Measurements from ENCODE around the gene RLF.

RLF gene, protein sequence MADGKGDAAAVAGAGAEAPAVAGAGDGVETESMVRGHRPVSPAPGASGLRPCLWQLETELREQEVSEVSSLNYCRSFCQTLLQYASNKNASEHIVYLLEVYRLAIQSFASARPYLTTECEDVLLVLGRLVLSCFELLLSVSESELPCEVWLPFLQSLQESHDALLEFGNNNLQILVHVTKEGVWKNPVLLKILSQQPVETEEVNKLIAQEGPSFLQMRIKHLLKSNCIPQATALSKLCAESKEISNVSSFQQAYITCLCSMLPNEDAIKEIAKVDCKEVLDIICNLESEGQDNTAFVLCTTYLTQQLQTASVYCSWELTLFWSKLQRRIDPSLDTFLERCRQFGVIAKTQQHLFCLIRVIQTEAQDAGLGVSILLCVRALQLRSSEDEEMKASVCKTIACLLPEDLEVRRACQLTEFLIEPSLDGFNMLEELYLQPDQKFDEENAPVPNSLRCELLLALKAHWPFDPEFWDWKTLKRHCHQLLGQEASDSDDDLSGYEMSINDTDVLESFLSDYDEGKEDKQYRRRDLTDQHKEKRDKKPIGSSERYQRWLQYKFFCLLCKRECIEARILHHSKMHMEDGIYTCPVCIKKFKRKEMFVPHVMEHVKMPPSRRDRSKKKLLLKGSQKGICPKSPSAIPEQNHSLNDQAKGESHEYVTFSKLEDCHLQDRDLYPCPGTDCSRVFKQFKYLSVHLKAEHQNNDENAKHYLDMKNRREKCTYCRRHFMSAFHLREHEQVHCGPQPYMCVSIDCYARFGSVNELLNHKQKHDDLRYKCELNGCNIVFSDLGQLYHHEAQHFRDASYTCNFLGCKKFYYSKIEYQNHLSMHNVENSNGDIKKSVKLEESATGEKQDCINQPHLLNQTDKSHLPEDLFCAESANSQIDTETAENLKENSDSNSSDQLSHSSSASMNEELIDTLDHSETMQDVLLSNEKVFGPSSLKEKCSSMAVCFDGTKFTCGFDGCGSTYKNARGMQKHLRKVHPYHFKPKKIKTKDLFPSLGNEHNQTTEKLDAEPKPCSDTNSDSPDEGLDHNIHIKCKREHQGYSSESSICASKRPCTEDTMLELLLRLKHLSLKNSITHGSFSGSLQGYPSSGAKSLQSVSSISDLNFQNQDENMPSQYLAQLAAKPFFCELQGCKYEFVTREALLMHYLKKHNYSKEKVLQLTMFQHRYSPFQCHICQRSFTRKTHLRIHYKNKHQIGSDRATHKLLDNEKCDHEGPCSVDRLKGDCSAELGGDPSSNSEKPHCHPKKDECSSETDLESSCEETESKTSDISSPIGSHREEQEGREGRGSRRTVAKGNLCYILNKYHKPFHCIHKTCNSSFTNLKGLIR (N-terminal part only)

DNA sequence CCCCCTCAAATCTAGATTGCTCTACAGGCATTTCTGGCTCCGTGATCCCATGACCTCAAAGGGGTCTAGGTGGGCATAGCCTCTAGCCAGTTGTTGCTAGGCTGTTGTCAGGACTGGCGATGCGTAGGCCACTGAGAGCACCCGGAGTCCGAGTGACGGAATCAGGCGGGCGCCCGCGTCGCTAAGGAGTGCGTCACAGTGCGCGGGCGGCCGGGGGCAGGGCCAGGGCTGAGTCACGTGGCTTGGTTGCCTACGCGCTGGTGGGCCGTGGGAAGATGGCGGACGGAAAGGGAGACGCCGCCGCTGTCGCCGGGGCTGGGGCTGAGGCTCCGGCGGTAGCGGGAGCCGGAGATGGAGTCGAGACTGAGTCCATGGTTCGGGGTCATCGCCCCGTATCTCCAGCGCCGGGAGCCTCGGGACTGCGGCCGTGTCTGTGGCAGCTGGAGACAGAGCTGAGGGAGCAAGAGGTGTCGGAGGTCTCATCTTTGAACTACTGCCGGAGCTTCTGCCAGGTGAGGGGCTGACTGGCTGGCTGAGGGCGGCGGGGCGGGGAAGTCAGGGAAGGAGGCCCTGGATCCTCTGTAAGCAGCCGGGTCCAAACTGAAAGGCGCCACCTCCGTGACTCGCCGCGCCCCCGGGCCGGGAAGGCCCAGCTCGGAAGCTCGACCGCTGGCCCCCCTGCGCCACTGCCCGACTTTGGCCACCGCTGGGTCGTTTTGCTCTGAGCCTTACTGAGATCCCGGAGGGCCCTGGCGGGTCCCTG, at the start of gene RLF:
Gene RLF (plus strand): TSS at position 263 of the 763 bp plus-strand sequence. CDS start 13 bp downstream, at position 276.
- peak; percentile 92 for DNase-seq (ENCODE audit: low spot score)

DNA sequence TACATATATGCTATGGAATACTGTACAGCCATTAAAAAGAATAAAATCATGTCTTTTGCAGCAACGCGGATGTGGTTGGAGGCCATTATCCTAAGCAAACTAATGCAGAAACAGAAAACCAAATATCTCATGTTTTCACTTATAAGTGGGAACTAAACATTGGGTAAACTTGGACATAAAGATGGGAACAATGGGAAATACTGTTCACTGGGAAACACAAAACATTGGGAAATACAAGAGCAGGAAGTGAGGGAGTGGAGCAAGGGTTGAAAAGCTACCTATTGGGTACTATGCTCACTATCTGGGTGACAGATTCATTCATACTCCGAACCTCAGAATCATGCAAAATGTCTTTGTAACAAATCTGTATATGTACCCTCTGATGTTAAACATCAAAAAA, 46.8 kb upstream of the RLF start:
- no peak for DNase-seq (ENCODE audit: low spot score)

GRCh38 chr1:40120128-40120527, 41.1 kb upstream of the RLF start:
- DNase-seq (ENCODE audit: low spot score), result no peak

DNA sequence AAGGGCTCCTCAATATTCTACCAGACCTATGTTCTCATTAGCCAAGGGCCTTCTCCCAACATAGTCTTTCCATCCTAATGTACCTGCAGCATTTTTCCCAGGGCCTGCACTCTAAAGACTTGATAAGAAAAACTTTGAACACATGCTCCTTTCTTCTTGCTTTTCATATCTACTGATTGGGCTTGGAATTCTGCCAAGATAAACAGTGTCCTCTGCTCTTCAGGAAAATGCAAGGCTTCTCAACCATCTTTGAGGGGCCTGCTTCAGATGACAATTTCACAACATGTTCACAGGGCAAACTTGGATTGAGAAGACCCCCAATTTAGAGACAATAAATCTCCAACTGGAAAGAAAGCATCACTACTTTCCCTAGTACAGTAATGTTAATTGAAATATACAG, 38.3 kb upstream of the RLF start:
- DNase-seq (ENCODE audit: low spot score), result no peak

- DNase-seq (ENCODE audit: low spot score), result no peak
These were observed 30.3 kb upstream of the RLF start for GRCh38 chr1:40130892-40131291.

GRCh38 chr1:40132383-40133311, 28.5 kb upstream of the RLF start:
- DNase-seq (ENCODE audit: low spot score), result peak; percentile 1

DNA sequence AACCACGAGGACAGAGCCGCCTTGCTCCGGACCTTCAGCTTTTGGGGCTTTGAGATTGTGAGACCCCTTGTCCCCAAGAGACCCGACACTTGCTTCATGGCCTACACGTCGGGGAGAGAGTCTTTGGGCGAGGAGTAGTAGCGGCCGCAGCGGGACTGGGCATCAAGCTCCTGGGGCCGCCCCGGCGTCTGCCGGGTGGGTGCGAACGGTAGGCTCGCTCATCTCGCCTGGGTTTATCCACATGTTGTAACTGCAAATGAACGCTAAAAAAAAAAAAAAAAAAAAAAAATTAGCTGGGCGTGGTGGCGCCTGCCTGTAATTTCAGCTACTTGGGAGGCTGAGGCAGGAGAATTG, 27.9 kb upstream of the RLF start:
- no peak for DNase-seq (ENCODE audit: low spot score)

DNA sequence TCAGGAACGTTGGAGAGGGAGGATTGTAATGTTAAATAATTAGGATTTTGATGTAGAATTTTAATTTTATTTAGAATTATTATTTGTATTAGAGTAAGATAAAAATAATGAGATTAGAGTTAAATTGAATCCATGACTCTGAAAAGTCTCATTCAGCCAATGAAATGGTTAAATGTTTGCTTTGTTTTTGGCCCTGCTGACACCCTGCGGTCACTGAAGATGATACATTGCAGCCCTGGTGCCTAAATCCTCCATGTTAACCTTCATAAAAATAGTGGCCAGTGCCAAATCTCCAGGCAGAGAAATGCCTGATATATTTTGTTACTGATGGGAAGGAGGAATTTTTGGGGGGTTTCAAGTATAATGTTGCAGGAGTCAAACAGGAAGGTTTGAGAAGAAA, 27.3 kb upstream of the RLF start:
- no peak for DNase-seq (ENCODE audit: low spot score)

DNA sequence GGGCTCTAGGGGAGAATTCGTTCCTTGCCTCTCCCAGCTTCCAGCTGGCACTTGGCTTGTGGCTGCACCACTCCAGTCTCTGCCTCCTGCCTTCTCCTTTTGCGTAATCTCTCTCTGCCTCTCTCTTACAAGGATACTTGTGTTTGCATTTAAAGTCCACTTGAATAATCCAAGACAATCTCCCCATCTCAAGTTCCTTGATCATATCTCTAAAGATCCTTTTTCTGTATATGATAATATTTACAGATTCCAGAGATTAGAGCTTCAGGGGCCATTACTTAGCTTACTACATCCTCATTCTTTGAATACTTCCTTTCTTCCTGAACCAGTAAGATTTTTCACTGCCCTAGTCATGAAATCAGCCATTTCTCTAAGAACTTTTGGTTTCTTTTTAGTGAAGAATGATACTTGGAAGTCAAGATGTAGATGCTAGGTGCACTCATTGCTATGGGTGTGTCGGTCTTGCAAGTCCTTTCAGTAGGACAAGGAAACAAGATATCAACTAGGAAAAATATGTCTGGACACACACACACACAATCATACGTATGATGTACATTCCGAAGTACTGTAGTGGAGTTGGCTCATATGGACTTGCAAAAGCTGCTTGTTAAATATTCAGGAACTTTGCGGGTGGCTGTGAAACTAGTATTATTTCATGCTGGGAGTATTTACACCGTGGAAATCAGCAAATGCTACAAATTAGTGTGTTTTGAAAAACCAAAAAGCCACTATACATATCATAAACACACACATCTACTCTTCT, 20.8 kb upstream of the RLF start:
- DNase-seq (ENCODE audit: low spot score), result no peak

GRCh38 chr1:40141878-40142535, 19.2 kb upstream of the RLF start:
- DNase-seq (ENCODE audit: low spot score), result no peak

- DNase-seq (ENCODE audit: low spot score), result peak; percentile 58
These were observed 17.2 kb upstream of the RLF start for GRCh38 chr1:40143891-40144575.

GRCh38 chr1:40151457-40152079, 9.6 kb upstream of the RLF start:
- DNase-seq (ENCODE audit: low spot score), result no peak

DNA sequence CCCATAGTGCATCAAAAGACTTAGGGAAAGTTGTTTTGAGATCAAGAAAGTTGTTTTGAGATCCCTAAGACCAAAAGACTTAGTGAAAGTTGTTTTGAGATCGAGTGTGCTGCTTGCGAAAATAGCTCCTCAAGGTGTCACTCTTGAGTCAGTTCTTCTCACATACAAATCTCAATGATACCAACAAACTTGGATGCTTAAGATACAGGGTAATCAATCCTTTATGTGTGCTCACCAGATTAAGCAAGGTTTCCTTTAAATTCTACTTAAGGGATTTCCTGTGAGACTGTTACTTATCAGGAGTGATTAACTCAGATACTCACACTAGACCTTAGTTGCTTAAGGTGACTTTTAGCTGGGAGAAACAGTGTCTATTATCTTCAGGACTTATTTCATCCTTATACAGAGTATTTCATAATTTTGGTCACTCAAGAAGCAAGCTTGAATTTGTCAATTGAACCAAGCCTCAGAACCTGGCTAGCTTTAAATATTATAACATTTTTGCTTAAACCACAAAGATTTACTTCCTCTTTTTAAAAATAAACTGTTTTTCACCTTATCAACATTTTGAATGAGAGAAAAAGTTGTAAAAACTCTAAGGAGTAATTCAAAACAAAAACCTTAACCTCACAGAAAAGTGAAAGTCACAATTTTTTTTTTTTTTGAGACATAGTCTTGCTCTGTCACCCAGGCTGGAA, 8.0 kb upstream of the RLF start:
- DNase-seq (ENCODE audit: low spot score), result peak; percentile 60

- DNase-seq (ENCODE audit: low spot score), result no peak
These were observed 6.1 kb upstream of the RLF start for GRCh38 chr1:40155135-40155534.

DNA sequence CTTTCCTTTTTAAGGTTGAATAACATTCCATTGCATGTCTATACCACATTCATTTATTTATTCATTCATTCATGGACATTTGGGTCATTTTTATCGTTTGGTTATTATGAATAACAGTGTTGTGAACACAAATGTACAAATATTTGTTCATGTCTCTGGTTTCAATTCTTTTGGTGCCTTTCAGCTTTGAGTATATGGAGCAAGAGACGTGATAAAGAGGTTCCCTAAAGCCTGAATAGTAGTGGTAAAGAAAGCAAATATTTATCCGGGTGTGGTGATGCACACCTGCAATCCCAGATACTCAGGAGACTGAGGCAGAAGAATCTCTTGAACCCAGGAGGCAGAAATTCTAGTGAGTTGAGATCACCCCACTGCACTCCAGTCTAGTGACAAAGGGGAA, 5.3 kb upstream of the RLF start:
- no peak for DNase-seq (ENCODE audit: low spot score)

DNA sequence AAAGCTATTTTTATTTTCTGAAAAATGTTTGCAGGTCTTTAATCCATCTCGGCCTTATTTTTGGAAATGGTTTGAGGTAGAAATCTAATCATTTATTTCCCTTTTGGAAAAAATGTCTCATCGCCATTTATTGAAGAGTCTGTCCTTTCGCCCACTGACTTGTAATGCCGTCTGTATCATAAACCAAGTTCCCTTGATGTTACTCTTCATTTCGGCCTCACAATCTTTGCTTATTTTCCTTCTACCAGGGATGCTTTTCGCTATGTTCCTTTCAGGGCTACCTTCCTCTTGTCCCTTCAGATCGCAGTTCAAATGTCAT, 422 bp upstream of the RLF start:
- no peak for DNase-seq (ENCODE audit: low spot score)

DNA sequence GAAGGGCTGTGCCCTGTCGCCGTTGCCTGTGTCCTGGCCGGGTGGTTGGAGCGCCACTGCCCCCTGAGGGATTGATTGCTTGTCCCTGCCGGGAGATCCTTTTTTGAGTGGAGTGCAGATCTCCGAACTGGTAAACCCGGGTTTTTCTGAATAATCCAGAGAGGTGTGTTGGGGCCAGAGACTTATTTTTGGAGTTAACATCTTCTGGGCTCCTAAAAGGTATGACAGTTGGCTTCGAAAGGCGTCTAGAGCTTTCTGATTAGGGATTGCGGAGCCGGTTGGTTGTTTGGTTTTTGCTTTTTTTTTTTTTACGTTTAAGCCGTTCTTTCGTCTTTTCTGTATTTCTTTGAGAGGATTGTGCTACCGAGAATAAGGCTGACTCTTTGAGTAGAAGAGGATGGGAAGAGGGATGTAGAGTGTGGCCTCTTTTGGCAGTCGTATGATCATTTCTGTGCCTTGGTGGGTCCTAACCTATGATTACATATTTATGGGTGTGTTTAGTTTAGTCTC, 756 bp downstream of the RLF start:
- DNase-seq (ENCODE audit: low spot score), result peak; percentile 25
